Medulla oblongata (tissue), 1 donor: ENCODE data around the gene CBLN3.

Source experiments
- DNase-seq: peaks from one replicate; pipeline ENCODE4 v3.0.0-alpha.2; 2015; ENCODE audit errors: extremely low spot score

The CBLN3 gene

GRCh38 chr14:24381363-24382063 lies 48.0 kb downstream of the CBLN3 start:
- DNase-seq, result no peak

- DNase-seq, result no peak
These were observed 49.3 kb downstream of the CBLN3 start for GRCh38 chr14:24379907-24380730.

DNA sequence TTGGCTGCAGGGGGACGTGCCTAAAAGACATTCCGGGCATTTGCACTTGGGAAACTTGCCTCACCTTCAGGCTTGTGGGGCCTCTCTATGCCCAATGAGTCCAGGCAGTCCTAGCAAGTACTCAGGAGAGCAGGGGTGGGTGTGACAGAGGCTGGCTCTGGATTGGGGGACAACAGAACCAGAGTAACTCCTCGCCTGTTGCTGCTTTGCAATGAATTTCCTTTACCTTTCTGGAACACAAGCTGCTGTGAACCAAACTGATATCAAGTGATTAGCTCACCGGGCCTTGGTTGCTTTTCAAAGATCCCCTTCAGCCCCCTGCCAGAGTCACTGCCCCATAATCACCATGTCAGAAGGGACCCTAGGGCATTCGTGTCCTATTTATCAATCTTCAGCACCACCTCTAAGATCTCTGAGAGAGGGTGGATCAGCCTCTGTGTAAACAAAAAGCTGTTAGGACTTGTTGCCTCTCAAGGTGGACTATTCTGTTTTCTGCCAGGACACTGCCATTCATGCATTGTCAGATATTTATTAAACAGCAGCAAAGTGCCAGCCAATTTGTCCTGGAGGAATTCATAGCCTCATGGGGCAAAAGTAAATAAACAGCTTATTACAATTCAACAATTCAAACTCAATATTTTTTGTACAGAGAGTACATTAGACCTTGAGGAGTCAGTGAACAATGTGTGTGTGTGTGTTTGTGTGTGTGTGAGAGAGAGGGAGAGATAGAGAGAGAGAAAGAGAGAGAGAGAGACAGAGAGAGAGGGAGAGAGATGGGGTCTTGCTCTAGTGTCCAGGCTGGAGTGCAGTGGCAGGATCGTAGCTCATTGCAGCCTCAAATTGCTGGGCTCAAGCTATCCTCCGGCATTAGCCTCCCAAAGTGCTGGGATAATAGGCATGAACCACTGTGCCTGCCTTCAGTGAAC lies 50.2 kb downstream of the CBLN3 start:
- no peak for DNase-seq

DNA sequence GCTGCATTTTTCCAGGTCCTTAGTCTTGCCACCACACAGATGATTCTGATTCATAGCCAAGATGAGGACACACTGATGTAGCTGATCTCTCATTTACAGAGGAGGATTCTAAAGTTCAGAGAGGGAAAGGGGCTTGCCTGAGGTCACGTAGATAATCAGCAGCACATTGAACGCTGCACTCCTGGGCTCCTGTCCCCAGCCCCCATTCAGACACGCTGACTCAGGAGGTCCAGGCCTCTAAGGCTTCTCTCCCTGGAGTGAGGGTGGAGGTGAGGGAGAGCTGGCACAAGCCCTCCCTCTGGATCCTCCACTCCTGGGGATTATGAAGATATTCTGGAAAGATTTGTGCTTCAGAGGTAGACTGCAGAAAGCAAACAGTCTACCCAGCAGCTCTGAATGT lies 51.1 kb downstream of the CBLN3 start:
- no peak for DNase-seq

GRCh38 chr14:24377657-24378056 lies 51.8 kb downstream of the CBLN3 start:
- DNase-seq, result no peak

DNA sequence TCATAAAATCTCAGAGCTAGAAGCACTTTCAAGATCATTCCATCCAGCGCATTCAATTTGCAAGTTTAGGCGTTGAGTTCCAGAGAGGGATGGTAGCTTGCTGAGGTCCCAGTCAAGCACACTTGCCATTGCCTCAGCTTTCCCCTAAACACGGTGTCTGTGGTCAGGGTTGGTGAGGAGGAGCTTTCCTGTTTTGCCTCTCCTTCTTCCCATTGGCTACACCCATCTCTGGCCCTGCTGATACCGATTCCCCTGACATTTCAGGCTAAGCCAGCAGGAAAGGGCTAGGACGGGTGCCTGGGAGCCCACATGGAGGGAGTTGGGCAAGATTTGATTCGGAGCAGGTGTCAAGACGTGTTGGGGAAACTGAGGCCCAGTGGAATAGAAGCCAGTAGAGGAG lies 52.3 kb downstream of the CBLN3 start:
- no peak for DNase-seq
